GM23338 (cell line): Measurements from ENCODE around the gene FBXO31. TPM values are rescaled to one million over a fixed set of nuclear protein-coding genes. Genes with fewer than 3 reads are reported as not detected.

ENCODE experiments used
- ATAC-seq: fragments of 200-7000 bp; cut with Tn5 transposase; 3 replicates; pipeline ENCODE4 v1.9.1; 2020
- DNase-seq: peaks from one replicate; pipeline ENCODE4 v3.0.0-alpha.2; 2015; ENCODE audit warnings: low spot score
- H2AFZ ChIP-seq: fragments of 200-600 bp; sonication (generic); 2 replicates; pipeline ENCODE4 v1.8.0; 2016; ENCODE audit warnings: antibody characterized with exemption, mild to moderate bottlenecking, moderate library complexity
- H3F3A ChIP-seq: fragments of 200-600 bp; sonication (generic); replicated peaks from 2 replicates; pipeline ENCODE4 v1.8.0; 2017; ENCODE audit warnings: antibody characterized with exemption, mixed run types, low read depth
- H3K27ac ChIP-seq: fragments of 200-600 bp; sonication (generic); 2 replicates; pipeline ENCODE4 v1.6.1; 2016; ENCODE audit warnings: low read depth
- H3K27me3 ChIP-seq: fragments of 200-600 bp; sonication (generic); 2 replicates; pipeline ENCODE4 v1.8.0; 2016; ENCODE audit warnings: mild to moderate bottlenecking, mixed run types, moderate library complexity; ENCODE audit not compliant: insufficient read depth
- H3K36me3 ChIP-seq: fragments of 200-600 bp; sonication (generic); 2 replicates; pipeline ENCODE4 v1.8.0; 2016; ENCODE audit warnings: mild to moderate bottlenecking; ENCODE audit not compliant: insufficient read depth
- H3K4me1 ChIP-seq: fragments of 200-600 bp; sonication (generic); 2 replicates; pipeline ENCODE4 v1.8.0; 2016; ENCODE audit warnings: mild to moderate bottlenecking, moderate library complexity; ENCODE audit not compliant: insufficient read depth
- H3K4me2 ChIP-seq: fragments of 200-600 bp; sonication (generic); 2 replicates; pipeline ENCODE4 v1.7.1; 2017; ENCODE audit warnings: mixed run types
- H3K4me3 ChIP-seq: fragments of 200-600 bp; sonication (generic); 2 replicates; pipeline ENCODE4 v1.6.1; 2016; ENCODE audit warnings: mixed run types
- H3K79me2 ChIP-seq: fragments of 200-600 bp; sonication (generic); replicated peaks from 2 replicates; pipeline ENCODE4 v1.8.0; 2017; ENCODE audit warnings: mild to moderate bottlenecking; ENCODE audit not compliant: insufficient read depth
- H3K9me2 ChIP-seq: fragments of 200-600 bp; sonication (generic); 2 replicates; pipeline ENCODE4 v1.8.0; 2017; ENCODE audit not compliant: insufficient read depth
- H4K20me1 ChIP-seq: fragments of 200-600 bp; sonication (generic); replicated peaks from 2 replicates; pipeline ENCODE4 v1.8.0; 2017; ENCODE audit warnings: mild to moderate bottlenecking; ENCODE audit not compliant: insufficient read depth
- H3K27ac Mint-ChIP-seq: 2 replicates; pipeline ENCODE4 v1.8.0; 2020; ENCODE audit warnings: inconsistent platforms, mild to moderate bottlenecking, moderate library complexity, mixed read lengths
- H3K27me3 Mint-ChIP-seq: 3 replicates; pipeline ENCODE4 v1.8.0; 2022; ENCODE audit warnings: low read depth, mild to moderate bottlenecking, moderate library complexity, mixed read lengths, inconsistent platforms; ENCODE audit not compliant: insufficient read depth, poor library complexity
- H3K36me3 Mint-ChIP-seq: 3 replicates; pipeline ENCODE4 v1.8.0; 2021; ENCODE audit warnings: low read depth, mild to moderate bottlenecking, inconsistent platforms, moderate library complexity, mixed read lengths
- H3K4me1 Mint-ChIP-seq: 3 replicates; pipeline ENCODE4 v1.8.0; 2020; ENCODE audit warnings: mild to moderate bottlenecking, inconsistent platforms, mixed read lengths
- H3K4me3 Mint-ChIP-seq: 3 replicates; pipeline ENCODE4 v1.8.0; 2021; ENCODE audit warnings: moderate library complexity, mild to moderate bottlenecking, inconsistent platforms, mixed read lengths
- H3K9me3 Mint-ChIP-seq: 3 replicates; pipeline ENCODE4 v1.8.0; 2020; ENCODE audit warnings: moderate library complexity, mild to moderate bottlenecking, inconsistent platforms, mixed read lengths
- CREB1 ChIP-seq: fragments of 250-450 bp; sonication (Bioruptor Pico); IDR thresholded peaks from 2 replicates; pipeline ENCODE4 v1.5.0; 2020; ENCODE audit warnings: low read depth, mild to moderate bottlenecking, moderate library complexity
- ETS1 ChIP-seq: IDR thresholded peaks from 2 replicates; pipeline ENCODE4 v1.6.1; 2016; ENCODE audit warnings: antibody characterized with exemption
- EZH2 ChIP-seq: fragments of 200-600 bp; sonication (generic); IDR thresholded peaks from one replicate; pipeline ENCODE4 v1.8.0; 2017; ENCODE audit warnings: antibody characterized with exemption, mild to moderate bottlenecking, low read depth; ENCODE audit not compliant: unreplicated experiment
- EZH2phosphoT487 ChIP-seq: fragments of 200-600 bp; sonication (generic); IDR thresholded peaks from one replicate; pipeline ENCODE4 v1.8.1; 2018; ENCODE audit warnings: antibody characterized with exemption; ENCODE audit not compliant: unreplicated experiment
- JUNB ChIP-seq: IDR thresholded peaks from one replicate; pipeline ENCODE4 v1.6.1; 2016; ENCODE audit warnings: antibody characterized with exemption; ENCODE audit not compliant: unreplicated experiment
- NANOG ChIP-seq: IDR thresholded peaks from 2 replicates; pipeline ENCODE4 v1.6.1; 2016; ENCODE audit warnings: antibody characterized with exemption, borderline replicate concordance
- STAT1 ChIP-seq: IDR thresholded peaks from one replicate; pipeline ENCODE4 v1.6.1; 2016; ENCODE audit warnings: antibody characterized with exemption; ENCODE audit not compliant: unreplicated experiment
- ZNF114 ChIP-seq: fragments of 250-450 bp; sonication (Bioruptor Pico); IDR thresholded peaks from 2 replicates; pipeline ENCODE4 v1.5.0; 2020; ENCODE audit warnings: mild to moderate bottlenecking, moderate library complexity
- ZNF331 ChIP-seq: fragments of 250-450 bp; sonication (Bioruptor Pico); IDR thresholded peaks from 2 replicates; pipeline ENCODE4 v1.5.0; 2020; ENCODE audit warnings: low read depth, mild to moderate bottlenecking, moderate library complexity
- polyA plus RNA-seq: library from polyadenylated mRNA; unstranded; fragments of >200 nt; fragmentation: Nextera tagmentation; extraction: Ambion mirVana; gene quantifications from 2 replicates; pipeline ENCODE4 v1.2.1, GENCODE V29; 2016
- total RNA-seq: library from RNA; depleted of rRNA; stranded (reverse); fragments of >200 nt; shearing (Covaris generic); gene quantifications from 2 replicates; pipeline ENCODE4 v1.2.3, GENCODE V29; 2014
- TF ChIP-seq, protein P1 (sequence below), 2 experiments: fragments of 200-600 bp in 1 of 2; sonication (generic) in 1 of 2; conservative IDR thresholded peaks; 2 replicates each; pipeline versions ENCODE4 v1.5.1 to v1.6.1; 2016 to 2017; ENCODE audit warnings: antibody characterized with exemption in 2 of 2, low read depth in 2 of 2, mild to moderate bottlenecking in 2 of 2, moderate library complexity in 1 of 2
- TF ChIP-seq, protein P2 (sequence below): IDR thresholded peaks from one replicate; pipeline ENCODE4 v1.6.1; 2018; ENCODE audit warnings: antibody characterized with exemption; ENCODE audit not compliant: unreplicated experiment

Gene FBXO31
- total and polyA plus RNA-seq, 2 experiments from 2014 or later: 7.0 to 23.8 TPM

GRCh38 chr16:87360862-87361610 lies 22.5 kb downstream of the FBXO31 start:
- DNase-seq: no peak
- peaks cover 23% of the 10 kb centered on the region for H3K79me2 ChIP-seq
- no peaks in the 10 kb centered on the region for H3K9me3 Mint-ChIP-seq
- H3K27me3 Mint-ChIP-seq: peaks cover 2% of the 10 kb centered on the region
- peaks cover 9% of the 10 kb centered on the region; the same call in 2 of the 3 replicates for H3K36me3 Mint-ChIP-seq
- no peak overlapping the region for H3K27ac Mint-ChIP-seq
- no peak overlapping the region for H3K4me3 Mint-ChIP-seq
- no peaks in the 10 kb centered on the region for H3K9me2 ChIP-seq
- no peak for TF ChIP-seq NANOG
- H3K4me1 ChIP-seq: no peaks in the 10 kb centered on the region
- H2AFZ ChIP-seq: no peak overlapping the region
- no peaks in the 10 kb centered on the region for H3F3A ChIP-seq
- H3K4me2 ChIP-seq: no peak overlapping the region
- no peaks in the 10 kb centered on the region for H3K27me3 ChIP-seq
- H3K36me3 ChIP-seq: no peaks in the 10 kb centered on the region; the same call in 1 of the 2 replicates
- H3K4me3 ChIP-seq: no peak overlapping the region
- ATAC-seq: no peak
- H3K4me1 Mint-ChIP-seq: peaks cover 4% of the 10 kb centered on the region; the same call in 2 of the 3 replicates
- H4K20me1 ChIP-seq: peaks cover under 1% of the 10 kb centered on the region; the same call in 1 of the 2 replicates
- H3K27ac ChIP-seq: no peak overlapping the region

DNA sequence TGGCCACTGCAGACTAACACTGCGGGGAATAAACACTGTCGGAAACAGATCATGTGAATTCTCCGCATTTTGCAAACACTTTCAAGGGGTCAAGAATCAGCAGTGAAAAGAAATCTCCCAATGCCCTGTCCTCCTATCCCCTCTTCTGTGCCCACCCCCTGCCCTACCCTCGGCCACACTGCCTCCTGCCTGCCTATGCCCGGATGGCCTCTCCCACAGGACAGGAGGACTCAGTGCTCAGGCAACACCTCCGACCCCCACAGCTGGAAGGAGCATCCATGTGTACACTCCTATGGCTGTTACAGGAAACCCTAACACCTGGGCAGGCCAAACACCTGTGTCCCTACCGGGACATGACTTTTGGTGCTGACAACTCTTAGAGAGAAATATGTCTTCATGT lies 24.5 kb downstream of the FBXO31 start:
- no peak overlapping the region for H2AFZ ChIP-seq
- peaks cover 11% of the 10 kb centered on the region for H3K79me2 ChIP-seq
- no peaks in the 10 kb centered on the region for H3K27me3 ChIP-seq
- no peak overlapping the region for H3K4me3 ChIP-seq
- peaks cover 9% of the 10 kb centered on the region; the same call in 2 of the 3 replicates for H3K36me3 Mint-ChIP-seq
- no peaks in the 10 kb centered on the region for H3K9me3 Mint-ChIP-seq
- H3K4me1 Mint-ChIP-seq: peaks cover 4% of the 10 kb centered on the region; the same call in 2 of the 3 replicates
- TF ChIP-seq CREB1 (CRISPR knock-in tag) (no peak), JUNB (no peak), NANOG (no peak)
- H3K27me3 Mint-ChIP-seq: peaks cover 2% of the 10 kb centered on the region
- H3K4me2 ChIP-seq: no peak overlapping the region
- H3K9me2 ChIP-seq: no peaks in the 10 kb centered on the region
- ATAC-seq: no peak
- no peak overlapping the region for H3K4me3 Mint-ChIP-seq
- no peak for DNase-seq
- H3F3A ChIP-seq: no peaks in the 10 kb centered on the region
- no peaks in the 10 kb centered on the region for H3K4me1 ChIP-seq
- H4K20me1 ChIP-seq: no peaks in the 10 kb centered on the region; the same call in 1 of the 2 replicates
- no peaks in the 10 kb centered on the region; the same call in 1 of the 2 replicates for H3K36me3 ChIP-seq
- H3K27ac ChIP-seq: no peak overlapping the region
- no peak overlapping the region for H3K27ac Mint-ChIP-seq

- no peaks in the 10 kb centered on the region for H3K9me2 ChIP-seq
- no peak overlapping the region for H3K4me3 ChIP-seq
- H3K27ac ChIP-seq: no peak overlapping the region
- Mint-ChIP-seq H3K27ac (no peak overlapping the region), H3K4me1 (peaks cover 3% of the 10 kb centered on the region; the same call in 2 of the 3 replicates), H3K36me3 (peaks cover 9% of the 10 kb centered on the region; the same call in 2 of the 3 replicates), H3K27me3 (peaks cover 2% of the 10 kb centered on the region), H3K9me3 (no peaks in the 10 kb centered on the region), H3K4me3 (no peak overlapping the region)
- ATAC-seq (no peak), DNase-seq (no peak)
- H3K27me3 ChIP-seq: no peaks in the 10 kb centered on the region
- H3F3A ChIP-seq: no peaks in the 10 kb centered on the region
- H3K36me3 ChIP-seq: no peaks in the 10 kb centered on the region; the same call in 1 of the 2 replicates
- H3K79me2 ChIP-seq: peaks cover 7% of the 10 kb centered on the region
- H2AFZ ChIP-seq: no peak overlapping the region
- no peaks in the 10 kb centered on the region for H3K4me1 ChIP-seq
- H4K20me1 ChIP-seq: no peaks in the 10 kb centered on the region; the same call in 1 of the 2 replicates
- no peak overlapping the region for H3K4me2 ChIP-seq
- TF ChIP-seq ZNF331 (CRISPR knock-in tag): no peak
- no peak for TF ChIP-seq EZH2phosphoT487
- no peak for TF ChIP-seq ZNF114 (CRISPR knock-in tag)
- TF ChIP-seq EZH2: no peak
- TF ChIP-seq, protein P1, sequence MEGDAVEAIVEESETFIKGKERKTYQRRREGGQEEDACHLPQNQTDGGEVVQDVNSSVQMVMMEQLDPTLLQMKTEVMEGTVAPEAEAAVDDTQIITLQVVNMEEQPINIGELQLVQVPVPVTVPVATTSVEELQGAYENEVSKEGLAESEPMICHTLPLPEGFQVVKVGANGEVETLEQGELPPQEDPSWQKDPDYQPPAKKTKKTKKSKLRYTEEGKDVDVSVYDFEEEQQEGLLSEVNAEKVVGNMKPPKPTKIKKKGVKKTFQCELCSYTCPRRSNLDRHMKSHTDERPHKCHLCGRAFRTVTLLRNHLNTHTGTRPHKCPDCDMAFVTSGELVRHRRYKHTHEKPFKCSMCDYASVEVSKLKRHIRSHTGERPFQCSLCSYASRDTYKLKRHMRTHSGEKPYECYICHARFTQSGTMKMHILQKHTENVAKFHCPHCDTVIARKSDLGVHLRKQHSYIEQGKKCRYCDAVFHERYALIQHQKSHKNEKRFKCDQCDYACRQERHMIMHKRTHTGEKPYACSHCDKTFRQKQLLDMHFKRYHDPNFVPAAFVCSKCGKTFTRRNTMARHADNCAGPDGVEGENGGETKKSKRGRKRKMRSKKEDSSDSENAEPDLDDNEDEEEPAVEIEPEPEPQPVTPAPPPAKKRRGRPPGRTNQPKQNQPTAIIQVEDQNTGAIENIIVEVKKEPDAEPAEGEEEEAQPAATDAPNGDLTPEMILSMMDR (conservative IDR thresholded peaks at IDR 0.05; ENCODE audit: low read depth in 2 of 2): no peak
- TF ChIP-seq CREB1 (CRISPR knock-in tag): no peak
- TF ChIP-seq JUNB: no peak
- TF ChIP-seq STAT1: no peak
- TF ChIP-seq NANOG: no peak
- TF ChIP-seq ETS1: no peak
- TF ChIP-seq, protein P2, sequence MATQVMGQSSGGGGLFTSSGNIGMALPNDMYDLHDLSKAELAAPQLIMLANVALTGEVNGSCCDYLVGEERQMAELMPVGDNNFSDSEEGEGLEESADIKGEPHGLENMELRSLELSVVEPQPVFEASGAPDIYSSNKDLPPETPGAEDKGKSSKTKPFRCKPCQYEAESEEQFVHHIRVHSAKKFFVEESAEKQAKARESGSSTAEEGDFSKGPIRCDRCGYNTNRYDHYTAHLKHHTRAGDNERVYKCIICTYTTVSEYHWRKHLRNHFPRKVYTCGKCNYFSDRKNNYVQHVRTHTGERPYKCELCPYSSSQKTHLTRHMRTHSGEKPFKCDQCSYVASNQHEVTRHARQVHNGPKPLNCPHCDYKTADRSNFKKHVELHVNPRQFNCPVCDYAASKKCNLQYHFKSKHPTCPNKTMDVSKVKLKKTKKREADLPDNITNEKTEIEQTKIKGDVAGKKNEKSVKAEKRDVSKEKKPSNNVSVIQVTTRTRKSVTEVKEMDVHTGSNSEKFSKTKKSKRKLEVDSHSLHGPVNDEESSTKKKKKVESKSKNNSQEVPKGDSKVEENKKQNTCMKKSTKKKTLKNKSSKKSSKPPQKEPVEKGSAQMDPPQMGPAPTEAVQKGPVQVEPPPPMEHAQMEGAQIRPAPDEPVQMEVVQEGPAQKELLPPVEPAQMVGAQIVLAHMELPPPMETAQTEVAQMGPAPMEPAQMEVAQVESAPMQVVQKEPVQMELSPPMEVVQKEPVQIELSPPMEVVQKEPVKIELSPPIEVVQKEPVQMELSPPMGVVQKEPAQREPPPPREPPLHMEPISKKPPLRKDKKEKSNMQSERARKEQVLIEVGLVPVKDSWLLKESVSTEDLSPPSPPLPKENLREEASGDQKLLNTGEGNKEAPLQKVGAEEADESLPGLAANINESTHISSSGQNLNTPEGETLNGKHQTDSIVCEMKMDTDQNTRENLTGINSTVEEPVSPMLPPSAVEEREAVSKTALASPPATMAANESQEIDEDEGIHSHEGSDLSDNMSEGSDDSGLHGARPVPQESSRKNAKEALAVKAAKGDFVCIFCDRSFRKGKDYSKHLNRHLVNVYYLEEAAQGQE: no peak
These were observed 24.9 kb downstream of the FBXO31 start for GRCh38 chr16:87358696-87359095.
